HG03175 (cell line): ENCODE measurements around the gene PIAS4.

Experiments used
- ATAC-seq: cut with Tn5 transposase; IDR thresholded peaks from one replicate; pipeline ENCODE4 v1.9.1; 2021; ENCODE audit warnings: mild to moderate bottlenecking, moderate library complexity; ENCODE audit not compliant: unreplicated experiment

The PIAS4 gene

GRCh38 chr19:3976495-3977241, 30.9 kb upstream of the PIAS4 start:
- ATAC-seq: no peak

- no peak for ATAC-seq
Observed at GRCh38 chr19:3977242-3978143, 30.0 kb upstream of the PIAS4 start.

- no peak for ATAC-seq
Observed at GRCh38 chr19:3978145-3978544, 29.4 kb upstream of the PIAS4 start.

GRCh38 chr19:3979289-3979673, 28.3 kb upstream of the PIAS4 start:
- ATAC-seq: no peak

GRCh38 chr19:3979674-3980352, 27.7 kb upstream of the PIAS4 start:
- ATAC-seq: no peak

- no peak for ATAC-seq
Observed at GRCh38 chr19:3980353-3981251, 26.9 kb upstream of the PIAS4 start.

GRCh38 chr19:3981373-3981735, 26.2 kb upstream of the PIAS4 start:
- ATAC-seq: no peak

- ATAC-seq: no peak
Observed at GRCh38 chr19:3981736-3982681, 25.5 kb upstream of the PIAS4 start.

GRCh38 chr19:3982701-3983541, 24.6 kb upstream of the PIAS4 start:
- no peak for ATAC-seq

- ATAC-seq: no peak
Observed at GRCh38 chr19:3983542-3983914, 24.0 kb upstream of the PIAS4 start.

- ATAC-seq: no peak
Observed at GRCh38 chr19:3983936-3984583, 23.5 kb upstream of the PIAS4 start.

GRCh38 chr19:3984584-3984907, 23.0 kb upstream of the PIAS4 start:
- no peak for ATAC-seq

GRCh38 chr19:3984908-3985642, 22.5 kb upstream of the PIAS4 start, which contains the start of gene EEF2:
EEF2 (minus strand) TSS chr19:3985463; CDS start chr19:3985380, 83 bp downstream.
- peak; percentile 45 for ATAC-seq

- no peak for ATAC-seq
Observed at GRCh38 chr19:3985643-3986259, 21.8 kb upstream of the PIAS4 start.

- ATAC-seq: no peak
Observed at GRCh38 chr19:3986260-3987041, 21.1 kb upstream of the PIAS4 start.
